Measurements from ENCODE around the gene CCDC178.
"Not testable (repeated sequence)": the region's sequence is repeated elsewhere in the genome, so short reads cannot be mapped to it uniquely, and the experiment has no call there.

Gene CCDC178

GRCh38 chr18:33164121-33164520 is 276.4 kb downstream of the CCDC178 start:
- not testable (repeated sequence) for H3K4me3 ChIP-seq (ENCODE audit: extremely low read depth, insufficient read depth, low read length, poor library complexity, severe bottlenecking); H3K9me3 ChIP-seq (ENCODE audit: control insufficient read depth, low read length)
- WGBS, 2 experiments (ENCODE audit: insufficient coverage in 2 of 2) = 93% methylated on average over 2 to 6 of the region's 9 CpGs

GRCh38 chr18:33161131-33161530 is 279.4 kb downstream of the CCDC178 start:
- peaks cover 14% of the 10 kb centered on the region for H3K4me1 ChIP-seq (ENCODE audit: control insufficient read depth, insufficient read depth, low read length, poor library complexity, severe bottlenecking)
- H3K36me3 ChIP-seq (ENCODE audit: control insufficient read depth, insufficient read depth, low read length) = no peaks in the 10 kb centered on the region
- no peak overlapping the region for H3K27ac ChIP-seq (ENCODE audit: low read depth, low read length, severe bottlenecking)
- WGBS, 2 experiments (ENCODE audit: insufficient coverage in 2 of 2) = no CpG with 5 or more reads among the region's 2 CpGs
- H3K9me3 ChIP-seq (ENCODE audit: control insufficient read depth, low read length) = no peaks in the 10 kb centered on the region
- H3K4me3 ChIP-seq (ENCODE audit: extremely low read depth, insufficient read depth, low read length, poor library complexity, severe bottlenecking) = no peak overlapping the region

More at GRCh38 chr18:33164121-33164520, 276.4 kb downstream of the CCDC178 start:
- not testable (repeated sequence) for H3K36me3 ChIP-seq (ENCODE audit: control insufficient read depth, insufficient read depth, low read length); H3K27ac ChIP-seq (ENCODE audit: low read depth, low read length, severe bottlenecking); H3K4me1 ChIP-seq (ENCODE audit: control insufficient read depth, insufficient read depth, low read length, poor library complexity, severe bottlenecking)

GRCh38 chr18:33159151-33159550 is 281.4 kb downstream of the CCDC178 start:
- 89% methylated on average over 1 of the region's 2 CpGs; no CpG with 5 or more reads in 1 of the 2 experiments for WGBS, 2 experiments (ENCODE audit: insufficient coverage in 2 of 2)
- H3K27ac ChIP-seq (ENCODE audit: low read depth, low read length, severe bottlenecking) = no peak overlapping the region
- no peak overlapping the region for H3K4me3 ChIP-seq (ENCODE audit: extremely low read depth, insufficient read depth, low read length, poor library complexity, severe bottlenecking)
- H3K9me3 ChIP-seq (ENCODE audit: control insufficient read depth, low read length) = no peaks in the 10 kb centered on the region
- H3K36me3 ChIP-seq (ENCODE audit: control insufficient read depth, insufficient read depth, low read length) = no peaks in the 10 kb centered on the region
- H3K4me1 ChIP-seq (ENCODE audit: control insufficient read depth, insufficient read depth, low read length, poor library complexity, severe bottlenecking) = peaks cover 14% of the 10 kb centered on the region

- no CpG with 5 or more reads among the region's 1 CpG for WGBS, 2 experiments (ENCODE audit: insufficient coverage in 2 of 2)
These were observed 282.6 kb downstream of the CCDC178 start for GRCh38 chr18:33157893-33158292.

GRCh38 chr18:33156906-33157470 is 283.5 kb downstream of the CCDC178 start:
- H3K4me3 ChIP-seq (ENCODE audit: extremely low read depth, insufficient read depth, low read length, poor library complexity, severe bottlenecking) = no peak overlapping the region
- peaks cover 16% of the 10 kb centered on the region for H3K4me1 ChIP-seq (ENCODE audit: control insufficient read depth, insufficient read depth, low read length, poor library complexity, severe bottlenecking)
- no peaks in the 10 kb centered on the region for H3K9me3 ChIP-seq (ENCODE audit: control insufficient read depth, low read length)
- peak overlapping the region; percentile 39 for H3K27ac ChIP-seq (ENCODE audit: low read depth, low read length, severe bottlenecking)
- H3K36me3 ChIP-seq (ENCODE audit: control insufficient read depth, insufficient read depth, low read length) = no peaks in the 10 kb centered on the region

More at GRCh38 chr18:33157893-33158292, 282.6 kb downstream of the CCDC178 start:
- H3K4me3 ChIP-seq (ENCODE audit: extremely low read depth, insufficient read depth, low read length, poor library complexity, severe bottlenecking) = no peak overlapping the region
- H3K36me3 ChIP-seq (ENCODE audit: control insufficient read depth, insufficient read depth, low read length) = no peaks in the 10 kb centered on the region
- H3K4me1 ChIP-seq (ENCODE audit: control insufficient read depth, insufficient read depth, low read length, poor library complexity, severe bottlenecking) = peaks cover 14% of the 10 kb centered on the region
- H3K27ac ChIP-seq (ENCODE audit: low read depth, low read length, severe bottlenecking) = peak overlapping the region; percentile 66
- no peaks in the 10 kb centered on the region for H3K9me3 ChIP-seq (ENCODE audit: control insufficient read depth, low read length)

- no CpG with 5 or more reads among the region's 2 CpGs for WGBS, 2 experiments (ENCODE audit: insufficient coverage in 2 of 2)
These were observed 286.5 kb downstream of the CCDC178 start for GRCh38 chr18:33154049-33154448.

GRCh38 chr18:33152376-33152775 is 288.1 kb downstream of the CCDC178 start:
- H3K27ac ChIP-seq (ENCODE audit: low read depth, low read length, severe bottlenecking) = peak overlapping the region; percentile 36
- H3K9me3 ChIP-seq (ENCODE audit: control insufficient read depth, low read length) = peaks cover 4% of the 10 kb centered on the region
- 71 to 92% methylated on average over 1 of the region's 1 CpG for WGBS, 2 experiments (ENCODE audit: insufficient coverage in 2 of 2)
- peaks cover 6% of the 10 kb centered on the region for H3K4me1 ChIP-seq (ENCODE audit: control insufficient read depth, insufficient read depth, low read length, poor library complexity, severe bottlenecking)
- no peak overlapping the region for H3K4me3 ChIP-seq (ENCODE audit: extremely low read depth, insufficient read depth, low read length, poor library complexity, severe bottlenecking)
- H3K36me3 ChIP-seq (ENCODE audit: control insufficient read depth, insufficient read depth, low read length) = no peaks in the 10 kb centered on the region

More at GRCh38 chr18:33154049-33154448, 286.5 kb downstream of the CCDC178 start:
- Histone ChIP-seq H3K27ac (ENCODE audit: low read depth, low read length, severe bottlenecking) (no peak overlapping the region), H3K36me3 (ENCODE audit: control insufficient read depth, insufficient read depth, low read length) (no peaks in the 10 kb centered on the region), H3K9me3 (ENCODE audit: control insufficient read depth, low read length) (peaks cover 1% of the 10 kb centered on the region), H3K4me1 (ENCODE audit: control insufficient read depth, insufficient read depth, low read length, poor library complexity, severe bottlenecking) (peaks cover 10% of the 10 kb centered on the region), H3K4me3 (ENCODE audit: extremely low read depth, insufficient read depth, low read length, poor library complexity, severe bottlenecking) (no peak overlapping the region)

- not testable (repeated sequence) for H3K27ac ChIP-seq (ENCODE audit: low read depth, low read length, severe bottlenecking); H3K9me3 ChIP-seq (ENCODE audit: control insufficient read depth, low read length); H3K4me3 ChIP-seq (ENCODE audit: extremely low read depth, insufficient read depth, low read length, poor library complexity, severe bottlenecking); H3K4me1 ChIP-seq (ENCODE audit: control insufficient read depth, insufficient read depth, low read length, poor library complexity, severe bottlenecking); H3K36me3 ChIP-seq (ENCODE audit: control insufficient read depth, insufficient read depth, low read length)
- WGBS, 2 experiments (ENCODE audit: insufficient coverage in 2 of 2) = 97 to 100% methylated on average over 5 to 6 of the region's 25 CpGs
These were observed 292.7 kb downstream of the CCDC178 start for GRCh38 chr18:33147811-33148210.

- H3K4me1 ChIP-seq (ENCODE audit: control insufficient read depth, insufficient read depth, low read length, poor library complexity, severe bottlenecking) = no peaks in the 10 kb centered on the region
- no peak overlapping the region for H3K27ac ChIP-seq (ENCODE audit: low read depth, low read length, severe bottlenecking)
- no peaks in the 10 kb centered on the region for H3K36me3 ChIP-seq (ENCODE audit: control insufficient read depth, insufficient read depth, low read length)
- no peak overlapping the region for H3K4me3 ChIP-seq (ENCODE audit: extremely low read depth, insufficient read depth, low read length, poor library complexity, severe bottlenecking)
- H3K9me3 ChIP-seq (ENCODE audit: control insufficient read depth, low read length) = peaks cover 4% of the 10 kb centered on the region
- 96 to 100% methylated on average over 2 of the region's 2 CpGs for WGBS, 2 experiments (ENCODE audit: insufficient coverage in 2 of 2)
These were observed 294.5 kb downstream of the CCDC178 start for GRCh38 chr18:33146014-33146413.

- H3K4me1 ChIP-seq (ENCODE audit: control insufficient read depth, insufficient read depth, low read length, poor library complexity, severe bottlenecking) = no peaks in the 10 kb centered on the region
- H3K36me3 ChIP-seq (ENCODE audit: control insufficient read depth, insufficient read depth, low read length) = no peaks in the 10 kb centered on the region
- 60% methylated on average over 1 of the region's 2 CpGs; no CpG with 5 or more reads in 1 of the 2 experiments for WGBS, 2 experiments (ENCODE audit: insufficient coverage in 2 of 2)
- no peak overlapping the region for H3K4me3 ChIP-seq (ENCODE audit: extremely low read depth, insufficient read depth, low read length, poor library complexity, severe bottlenecking)
- no peaks in the 10 kb centered on the region for H3K9me3 ChIP-seq (ENCODE audit: control insufficient read depth, low read length)
- H3K27ac ChIP-seq (ENCODE audit: low read depth, low read length, severe bottlenecking) = peak overlapping the region; percentile 30
These were observed 304.4 kb downstream of the CCDC178 start for GRCh38 chr18:33135951-33136660.

- H3K4me3 ChIP-seq (ENCODE audit: extremely low read depth, insufficient read depth, low read length, poor library complexity, severe bottlenecking) = no peak overlapping the region
- no peaks in the 10 kb centered on the region for H3K36me3 ChIP-seq (ENCODE audit: control insufficient read depth, insufficient read depth, low read length)
- no peaks in the 10 kb centered on the region for H3K9me3 ChIP-seq (ENCODE audit: control insufficient read depth, low read length)
- H3K4me1 ChIP-seq (ENCODE audit: control insufficient read depth, insufficient read depth, low read length, poor library complexity, severe bottlenecking) = no peaks in the 10 kb centered on the region
- H3K27ac ChIP-seq (ENCODE audit: low read depth, low read length, severe bottlenecking) = no peak overlapping the region
- no CpG with 5 or more reads among the region's 2 CpGs for WGBS, 2 experiments (ENCODE audit: insufficient coverage in 2 of 2)
These were observed 307.9 kb downstream of the CCDC178 start for GRCh38 chr18:33132657-33133056.

All from mesodermal cell (in vitro differentiated cells).